ENCODE data around the gene BTBD9.

BTBD9 gene

DNA sequence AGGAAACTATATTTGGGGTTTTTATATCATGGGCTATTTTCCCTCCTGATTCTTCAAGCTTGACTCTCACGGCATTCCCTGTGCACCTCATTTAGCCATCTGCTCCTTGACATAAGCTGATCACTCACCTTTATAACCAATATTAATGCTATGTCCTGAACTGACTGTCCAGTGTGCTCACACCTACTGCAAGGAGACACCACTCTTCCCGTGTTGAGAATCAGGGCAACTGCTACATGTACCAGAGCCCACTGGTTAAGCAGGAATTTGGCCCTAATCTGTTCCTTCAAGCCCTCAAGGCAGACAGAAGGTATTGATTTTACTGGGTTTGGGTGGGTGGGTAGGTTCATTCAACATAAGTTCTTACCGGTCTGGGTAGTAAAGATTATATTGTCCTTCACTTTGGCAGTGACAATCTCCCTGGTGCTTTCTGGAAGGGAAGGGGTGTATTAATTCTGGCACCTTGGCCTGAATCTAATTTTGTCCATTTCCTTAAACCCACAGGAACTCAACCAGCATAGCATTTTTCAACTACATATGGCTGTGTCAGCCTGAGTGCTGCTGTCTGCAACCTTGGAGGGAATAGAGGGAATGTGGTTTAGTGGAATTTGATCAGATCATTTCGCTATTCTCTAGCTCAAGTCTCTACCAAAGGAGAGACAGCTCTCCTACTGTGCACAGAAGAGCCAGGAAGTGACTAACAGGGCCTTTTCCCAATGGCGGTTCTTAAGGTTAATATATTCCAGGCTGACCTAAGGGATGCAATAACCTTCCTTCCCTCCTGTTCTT lies 293.2 kb downstream of the BTBD9 start:
- DNase-seq (ENCODE audit: low read depth in 2 of 2), result no peak

DNA sequence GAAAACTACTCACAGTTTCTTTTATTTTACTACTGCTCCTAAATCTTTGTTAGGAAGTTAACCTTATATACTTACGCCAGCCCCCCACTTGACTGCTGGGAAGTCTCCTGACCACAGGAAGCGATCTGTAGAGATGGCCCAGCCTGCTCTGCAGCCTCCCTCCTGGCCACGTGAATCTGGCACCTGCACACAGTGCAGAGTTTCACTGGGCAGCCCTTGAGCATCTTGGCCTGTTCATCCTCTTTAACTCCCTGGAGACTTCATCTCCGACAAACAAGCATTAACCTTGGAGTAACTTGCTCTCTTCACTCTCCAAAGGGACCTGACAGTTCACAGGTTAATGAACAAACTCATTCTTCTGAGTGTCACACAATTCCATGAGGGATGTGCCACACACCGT lies 294.1 kb downstream of the BTBD9 start:
- no peak for DNase-seq (ENCODE audit: low read depth in 2 of 2)

DNA sequence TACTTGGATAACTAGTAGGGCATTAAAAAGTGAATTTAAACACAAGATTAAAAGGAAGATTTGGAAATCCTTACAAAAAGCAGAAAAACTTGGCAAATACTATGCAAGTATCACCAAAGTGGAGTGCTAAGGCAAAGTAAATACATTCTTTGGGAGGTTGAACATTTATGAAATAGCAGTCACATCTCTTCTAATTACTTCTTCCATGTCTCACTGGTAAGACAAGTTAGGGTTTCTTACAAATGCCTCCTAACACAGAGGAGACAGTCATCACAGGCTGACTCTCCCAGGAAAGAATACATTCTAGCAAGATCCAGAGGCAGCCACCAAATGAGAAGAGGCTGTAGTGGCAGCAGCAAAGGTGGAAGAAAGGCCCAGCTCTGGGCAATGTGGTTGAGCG lies 298.2 kb downstream of the BTBD9 start:
- no peak for DNase-seq (ENCODE audit: low read depth in 2 of 2)

DNA sequence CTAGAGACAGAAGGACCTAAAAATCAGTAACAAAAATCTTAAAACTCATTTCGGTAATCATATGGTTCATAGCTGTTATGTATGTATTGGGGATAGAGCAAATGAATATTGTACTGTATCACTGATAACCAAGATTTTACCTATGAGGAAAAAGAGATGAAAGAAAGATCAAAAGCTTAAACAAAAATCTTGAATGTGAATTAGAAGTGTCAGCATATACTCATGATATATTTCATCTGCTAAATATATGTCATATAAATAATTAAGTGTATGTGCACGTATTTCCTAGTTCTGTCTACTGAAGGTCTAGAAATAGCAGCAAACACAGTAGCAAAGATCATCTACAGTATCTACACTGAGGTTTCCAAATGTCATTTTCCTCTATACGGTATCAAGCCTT lies 299.8 kb downstream of the BTBD9 start:
- no peak for DNase-seq (ENCODE audit: low read depth in 2 of 2)

DNA sequence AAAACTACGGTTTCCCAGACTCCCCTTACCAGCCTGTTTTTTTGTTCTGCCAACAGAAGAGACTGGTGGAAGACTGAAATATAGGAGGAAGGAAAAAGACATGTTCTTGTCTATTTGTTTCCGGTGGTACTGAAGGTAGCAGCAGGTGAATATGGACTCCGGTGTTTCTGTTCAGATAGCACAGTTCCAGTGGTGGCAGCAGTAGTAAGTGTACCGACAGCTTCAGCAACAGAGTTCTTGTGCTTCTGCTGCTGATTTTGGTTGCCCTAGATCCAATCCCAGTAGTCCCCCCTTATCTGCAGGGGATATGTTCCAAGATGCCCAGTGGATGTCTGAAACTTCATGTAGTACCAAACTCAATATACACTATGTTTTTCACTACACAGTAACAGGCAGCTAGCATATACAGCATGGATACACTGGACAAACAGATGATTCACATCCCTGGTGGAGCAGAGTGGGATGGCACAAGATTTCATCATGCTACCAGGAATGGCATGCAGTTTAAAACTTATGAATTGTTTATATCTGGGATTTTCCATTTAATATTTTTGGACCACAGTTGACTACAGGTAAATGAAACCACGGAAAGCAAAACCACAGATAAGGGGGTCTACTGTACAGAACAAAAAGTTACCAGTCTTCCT lies 301.8 kb downstream of the BTBD9 start:
- DNase-seq (ENCODE audit: low read depth in 2 of 2), result no peak

DNA sequence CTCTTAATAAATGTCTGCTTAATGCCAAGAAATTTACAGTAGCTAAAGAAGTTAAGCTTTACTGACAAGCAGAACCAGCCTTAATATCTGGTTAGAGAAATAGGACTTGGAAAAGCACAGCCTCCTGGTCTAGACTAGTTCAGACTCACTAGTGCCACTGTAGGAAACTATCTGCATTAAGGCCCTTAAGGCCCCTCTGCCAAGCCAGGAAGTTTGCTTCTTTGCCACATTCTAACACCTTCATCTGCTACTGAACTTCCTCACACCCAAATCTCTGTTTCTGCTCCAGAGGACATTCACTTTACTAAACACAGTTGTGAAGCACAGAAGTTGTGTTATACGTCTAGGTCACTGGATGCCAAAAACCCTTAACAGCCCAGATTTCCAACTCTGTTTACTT lies 302.8 kb downstream of the BTBD9 start:
- no peak for DNase-seq (ENCODE audit: low read depth in 2 of 2)

DNA sequence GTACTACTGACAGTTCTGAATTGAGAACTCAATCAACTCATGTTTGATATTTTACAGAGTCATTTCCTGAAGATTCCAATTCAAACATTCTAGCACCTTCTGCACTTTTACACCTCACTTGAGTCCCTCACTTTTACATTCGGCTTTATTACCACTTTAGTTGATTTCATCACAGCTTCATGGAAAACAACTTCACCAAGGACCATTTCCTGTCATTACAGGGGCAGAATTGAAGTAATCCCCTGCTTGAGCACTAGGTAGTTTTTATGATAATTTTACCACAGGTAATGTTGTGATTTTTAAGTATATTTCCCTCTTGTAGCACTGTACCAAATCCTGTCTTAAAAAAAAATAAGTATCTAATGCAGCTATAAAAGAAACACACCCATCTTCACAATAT lies 312.9 kb downstream of the BTBD9 start:
- DNase-seq (ENCODE audit: low read depth in 2 of 2), result no peak

DNA sequence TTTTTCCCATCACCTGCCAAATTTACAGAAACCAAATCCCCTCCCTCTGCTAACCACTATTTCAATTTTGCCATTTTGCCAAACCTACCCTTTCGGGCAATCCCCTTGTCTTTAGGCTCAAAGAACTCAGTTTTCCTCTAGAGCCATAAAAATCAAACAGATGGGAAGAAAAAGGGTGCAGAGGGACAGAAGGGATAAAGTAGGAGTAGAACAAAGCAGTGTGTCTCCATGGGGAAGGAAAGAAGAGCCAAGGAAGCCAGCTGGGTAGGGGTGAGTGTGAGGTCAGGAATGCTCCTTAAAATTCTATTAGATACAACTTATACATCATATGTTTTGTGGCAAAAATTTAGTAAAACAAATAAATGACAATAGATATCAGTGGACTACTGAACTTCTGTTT lies 316.5 kb downstream of the BTBD9 start:
- DNase-seq (ENCODE audit: low read depth in 2 of 2), result no peak

DNA sequence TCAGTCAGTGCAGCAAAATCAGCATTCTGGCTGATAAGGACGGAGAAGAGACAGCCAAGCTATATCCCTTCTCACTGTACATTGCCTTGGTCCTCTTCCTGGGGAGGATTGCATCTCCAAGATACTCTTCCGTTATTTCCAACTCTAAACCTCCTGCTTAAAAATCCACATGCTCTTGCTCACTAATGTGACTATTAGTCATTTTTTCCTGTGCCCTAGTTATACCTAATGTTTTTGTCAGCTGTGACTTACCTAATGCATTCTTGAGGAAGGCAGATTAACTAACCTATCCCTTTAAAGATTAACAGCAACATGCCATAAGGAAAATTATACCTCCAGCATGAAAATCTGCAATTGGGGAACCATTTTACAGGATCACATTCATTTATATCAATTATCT lies 317.6 kb downstream of the BTBD9 start:
- no peak for DNase-seq (ENCODE audit: low read depth in 2 of 2)

DNA sequence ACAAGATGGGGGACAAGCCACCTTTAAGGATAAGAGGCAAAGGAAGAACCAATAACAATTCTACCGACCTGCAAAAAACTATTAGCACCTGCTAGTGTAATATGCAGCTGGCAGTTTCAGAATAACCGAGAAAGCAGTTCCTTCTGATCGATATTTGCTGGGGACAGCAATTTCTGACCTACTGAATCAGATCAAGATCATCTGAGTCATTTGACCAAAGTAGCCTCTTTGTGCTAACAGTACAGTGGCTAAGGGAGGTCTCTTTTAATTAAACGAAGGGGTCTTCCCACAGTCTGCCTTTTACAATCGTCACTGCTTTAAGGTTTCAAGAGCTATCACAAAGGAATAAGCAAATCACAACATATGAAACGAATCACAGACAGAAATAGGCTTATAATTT lies 318.9 kb downstream of the BTBD9 start:
- DNase-seq (ENCODE audit: low read depth in 2 of 2), result no peak

DNA sequence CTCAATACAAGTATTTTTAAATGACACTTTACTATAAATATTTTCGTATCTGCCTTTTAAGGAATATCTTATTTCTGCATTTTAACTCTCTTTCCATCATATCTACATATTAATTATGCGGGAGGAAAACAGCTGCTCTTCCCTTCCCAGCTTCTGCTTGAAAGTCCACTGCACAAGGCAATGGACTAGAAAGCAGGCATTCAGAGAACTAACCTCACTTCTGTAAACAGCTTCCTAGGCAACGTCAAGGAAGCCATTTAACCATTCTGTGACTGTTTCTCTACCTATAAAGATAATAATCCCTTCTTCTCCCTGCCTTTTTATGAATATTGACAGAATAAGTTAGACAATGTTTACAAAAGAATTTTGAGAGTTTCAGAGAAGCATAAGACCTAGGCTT lies 319.4 kb downstream of the BTBD9 start:
- DNase-seq (ENCODE audit: low read depth in 2 of 2), result no peak

DNA sequence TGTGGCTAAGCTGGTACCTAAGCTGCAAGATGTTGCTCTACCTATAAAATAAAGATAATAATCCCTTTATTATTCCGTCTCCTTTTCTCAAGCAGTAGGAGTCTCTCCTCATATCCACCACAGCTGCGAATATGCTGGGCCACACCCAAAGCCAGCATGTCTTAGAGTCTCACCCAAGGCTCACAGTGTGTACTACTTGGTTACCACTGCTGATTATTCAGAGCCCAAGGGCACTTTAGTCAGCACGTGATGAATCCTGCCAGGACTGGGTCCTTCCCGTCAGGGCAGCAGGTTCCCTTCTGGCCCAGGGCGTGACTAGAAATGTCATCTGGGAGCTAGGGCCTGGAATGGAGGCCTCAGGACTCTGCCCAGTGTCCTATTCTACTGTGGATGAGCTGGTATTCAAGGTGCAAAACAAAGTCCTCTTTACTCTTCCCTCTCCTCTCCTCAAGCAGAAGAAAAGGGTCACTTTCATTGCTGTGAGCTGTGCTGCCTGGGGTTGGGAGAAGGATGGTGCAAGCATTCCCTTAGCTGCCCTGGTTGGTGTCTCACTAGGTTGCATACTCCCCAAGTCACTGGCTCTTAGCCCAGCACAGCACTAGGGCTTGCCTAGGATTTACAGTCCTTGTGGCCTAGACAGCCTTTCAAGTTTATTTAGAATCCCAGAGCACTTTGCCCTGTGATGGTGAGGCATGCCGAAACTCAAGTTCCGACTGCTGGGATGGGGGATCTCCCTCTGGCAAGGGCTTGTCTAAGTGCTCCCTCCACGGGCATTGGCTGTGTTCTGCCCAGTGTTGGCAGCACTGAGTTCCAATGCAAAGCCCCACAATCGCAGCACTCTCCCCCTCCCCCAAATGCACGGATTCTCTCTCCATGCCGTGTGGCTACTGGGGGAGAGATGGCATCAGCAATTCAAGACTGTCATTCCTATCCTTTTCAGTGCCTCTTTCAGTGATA lies 320.2 kb downstream of the BTBD9 start:
- no peak for DNase-seq (ENCODE audit: low read depth in 2 of 2)

DNA sequence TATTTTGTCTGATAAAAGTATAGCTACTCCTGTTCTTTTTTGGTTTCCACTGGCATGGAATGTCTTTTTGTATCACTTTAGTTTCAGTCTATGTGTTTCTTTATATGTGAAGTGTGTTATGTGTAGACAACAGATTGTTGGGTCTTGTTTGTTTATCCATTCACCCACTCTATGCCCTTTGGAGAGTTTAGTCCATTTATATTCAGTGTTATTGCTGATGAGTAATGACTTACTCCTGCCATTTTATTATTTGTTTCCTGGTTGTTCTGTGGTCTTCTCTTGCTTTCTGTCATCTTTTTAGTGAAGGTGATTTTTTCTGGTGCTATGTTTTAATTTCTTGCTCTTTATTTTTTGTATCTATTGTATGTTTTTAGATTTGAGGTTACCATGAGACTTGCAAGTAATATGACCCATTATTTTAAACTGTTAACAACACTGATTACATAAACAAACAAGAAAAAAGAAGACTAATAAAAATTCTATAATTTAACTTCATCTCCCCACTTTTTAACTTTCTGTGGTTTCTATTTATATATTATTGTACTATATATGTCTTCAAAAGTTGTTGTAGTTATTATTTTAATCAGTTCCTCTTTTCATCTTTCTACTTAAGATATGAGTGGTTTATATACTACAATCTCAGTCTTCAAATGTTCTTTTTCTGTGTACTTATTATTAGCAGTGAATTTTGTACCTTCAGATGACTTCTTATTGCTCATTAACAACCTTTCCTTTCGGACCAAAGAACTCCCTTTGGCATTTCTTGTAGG lies 323.4 kb downstream of the BTBD9 start:
- no peak for DNase-seq (ENCODE audit: low read depth in 2 of 2)

DNA sequence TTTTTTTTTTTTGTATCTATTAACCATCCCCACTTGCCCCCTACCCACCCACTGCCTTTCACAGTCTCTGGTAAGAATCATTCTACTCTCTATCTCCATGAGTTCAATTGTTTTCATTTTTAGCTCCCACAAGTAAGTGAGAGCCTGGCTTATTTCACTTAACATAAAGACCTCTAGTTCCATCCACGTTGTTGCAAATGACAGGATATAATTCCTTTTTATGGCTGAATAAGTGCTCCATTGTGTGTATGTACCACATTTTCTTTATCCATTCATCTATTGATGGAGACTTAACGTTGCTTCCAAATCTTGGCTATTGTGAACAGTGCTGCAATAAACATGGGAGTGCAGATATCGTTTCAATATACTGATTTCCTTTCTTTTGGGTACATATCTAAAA lies 328.5 kb downstream of the BTBD9 start:
- no peak for DNase-seq (ENCODE audit: low read depth in 2 of 2)

DNA sequence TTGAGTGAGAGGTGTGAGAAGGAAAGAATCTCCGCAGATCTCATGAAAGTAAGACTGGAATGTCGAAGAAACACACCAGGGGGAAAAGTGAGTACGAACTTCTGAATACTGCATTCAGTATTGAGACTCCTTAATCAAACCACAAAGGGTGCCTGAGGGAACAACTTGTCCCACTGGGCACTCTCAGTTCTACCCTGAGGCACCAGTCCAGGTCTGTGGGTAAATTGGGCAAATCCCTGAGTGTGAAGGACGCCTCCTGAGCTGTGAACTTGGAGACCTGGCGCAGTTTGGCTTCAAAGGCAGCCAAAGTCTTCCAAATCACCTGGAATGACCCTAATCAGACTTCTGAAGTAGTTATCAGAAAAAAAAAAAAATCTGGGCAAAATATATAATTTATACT lies 329.7 kb downstream of the BTBD9 start:
- DNase-seq (ENCODE audit: low read depth in 2 of 2), result no peak

DNA sequence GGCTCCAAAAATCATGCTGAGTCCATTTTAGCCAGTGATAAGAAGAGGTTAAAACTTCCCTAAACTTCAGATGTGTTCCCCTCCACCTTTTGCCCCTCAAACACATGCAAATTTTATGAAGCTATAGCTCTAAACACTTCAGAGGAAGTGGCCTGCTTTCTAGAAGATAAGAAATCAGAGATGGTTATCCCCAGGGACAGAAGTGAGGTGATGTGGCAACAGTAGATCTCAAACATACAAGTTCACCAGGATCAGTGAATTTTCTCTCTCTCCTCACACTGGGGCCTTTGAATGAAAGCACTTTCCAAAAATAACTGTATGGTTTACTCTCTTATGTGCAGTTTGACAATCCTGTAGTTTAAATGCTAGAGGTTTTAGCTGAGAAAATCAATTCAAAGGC lies 332.0 kb downstream of the BTBD9 start:
- DNase-seq (ENCODE audit: low read depth in 2 of 2), result no peak

DNA sequence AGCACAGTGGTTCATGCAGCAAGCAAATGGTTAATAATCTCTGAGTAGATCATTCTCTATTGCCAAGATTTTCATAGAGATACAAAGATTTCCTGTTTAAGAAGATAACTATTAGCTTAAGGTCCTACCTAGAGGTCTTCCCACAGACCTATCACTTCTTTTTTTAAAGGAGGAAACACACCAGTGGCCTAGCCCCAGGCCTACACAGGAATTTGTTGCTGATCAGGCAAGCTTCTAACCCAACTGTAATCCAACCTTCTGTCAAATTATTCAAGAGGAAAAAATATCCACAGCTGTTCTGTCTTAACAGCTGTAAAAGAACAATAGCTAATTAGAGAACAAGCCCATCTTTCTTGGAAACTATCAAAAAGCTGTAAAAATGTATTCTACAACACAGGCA lies 332.8 kb downstream of the BTBD9 start:
- DNase-seq (ENCODE audit: low read depth in 2 of 2), result no peak

DNA sequence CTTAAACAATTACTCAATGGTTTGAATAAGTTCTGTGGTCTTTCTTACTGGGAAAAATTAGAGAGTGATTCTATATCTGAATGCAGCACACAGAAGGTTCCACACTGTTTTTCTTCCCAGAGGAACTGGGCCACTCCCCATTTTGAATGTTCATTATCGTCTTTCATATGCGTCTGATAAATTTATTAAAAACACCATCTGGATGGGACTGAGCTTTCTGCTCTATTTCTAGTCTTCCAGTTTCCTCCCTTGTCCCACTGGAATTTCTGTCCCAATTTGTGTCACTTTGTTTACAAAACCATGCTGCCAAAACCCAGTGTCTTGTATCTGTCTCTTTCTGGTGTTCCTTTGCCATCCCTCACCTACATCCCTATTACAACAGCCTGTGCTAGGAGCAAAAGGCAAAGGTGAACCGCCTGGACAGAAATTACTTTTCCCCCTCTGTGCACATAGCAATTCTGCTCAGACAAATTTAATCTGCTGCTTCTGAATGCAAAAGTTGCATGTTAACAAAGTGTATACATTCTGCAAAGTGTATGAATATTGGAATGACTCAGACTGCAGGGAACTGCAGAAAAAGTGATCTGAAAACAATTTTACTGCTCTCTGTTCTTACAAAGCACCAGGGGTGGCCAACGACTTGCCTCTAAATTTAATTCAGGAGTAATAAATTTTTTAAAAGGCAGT lies 333.6 kb downstream of the BTBD9 start:
- no peak for DNase-seq (ENCODE audit: low read depth in 2 of 2)

DNA sequence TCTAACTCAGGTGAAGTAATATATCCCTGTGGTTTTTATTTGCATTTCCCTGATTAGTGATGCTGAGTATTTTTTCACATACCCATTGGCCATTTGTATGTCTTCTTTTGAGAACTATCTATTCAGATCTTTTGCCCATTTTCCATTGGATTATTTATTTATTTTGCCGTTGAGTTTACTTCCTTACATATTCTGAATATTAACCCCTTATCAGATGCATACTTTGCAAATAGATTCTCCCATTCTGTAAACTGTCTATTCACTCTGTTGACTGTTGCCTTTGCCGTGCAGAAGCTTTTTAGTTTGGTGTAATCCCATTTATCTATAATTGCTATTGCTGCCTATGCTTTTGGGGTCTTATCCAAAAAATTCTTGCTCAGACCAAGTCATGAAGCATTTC lies 336.9 kb downstream of the BTBD9 start:
- DNase-seq (ENCODE audit: low read depth in 2 of 2), result no peak

DNA sequence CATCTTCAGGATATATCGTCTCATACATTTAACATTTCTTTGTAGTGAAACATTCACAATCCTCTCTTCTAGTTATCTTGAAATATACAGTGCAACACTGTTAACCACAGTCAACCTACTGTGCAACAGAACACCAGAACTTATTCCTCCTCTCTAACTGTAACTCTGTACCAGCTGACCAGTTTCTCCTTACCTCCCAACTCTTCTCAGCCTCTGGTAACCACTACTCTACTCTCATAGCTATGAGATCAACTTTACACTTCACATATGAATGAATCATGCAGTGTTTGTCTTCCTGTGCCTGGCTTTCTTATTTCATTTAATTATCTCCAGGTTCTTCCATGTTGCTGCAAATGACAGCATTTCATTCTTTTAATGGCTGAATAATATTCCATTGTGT lies 337.6 kb downstream of the BTBD9 start:
- no peak for DNase-seq (ENCODE audit: low read depth in 2 of 2)

DNA sequence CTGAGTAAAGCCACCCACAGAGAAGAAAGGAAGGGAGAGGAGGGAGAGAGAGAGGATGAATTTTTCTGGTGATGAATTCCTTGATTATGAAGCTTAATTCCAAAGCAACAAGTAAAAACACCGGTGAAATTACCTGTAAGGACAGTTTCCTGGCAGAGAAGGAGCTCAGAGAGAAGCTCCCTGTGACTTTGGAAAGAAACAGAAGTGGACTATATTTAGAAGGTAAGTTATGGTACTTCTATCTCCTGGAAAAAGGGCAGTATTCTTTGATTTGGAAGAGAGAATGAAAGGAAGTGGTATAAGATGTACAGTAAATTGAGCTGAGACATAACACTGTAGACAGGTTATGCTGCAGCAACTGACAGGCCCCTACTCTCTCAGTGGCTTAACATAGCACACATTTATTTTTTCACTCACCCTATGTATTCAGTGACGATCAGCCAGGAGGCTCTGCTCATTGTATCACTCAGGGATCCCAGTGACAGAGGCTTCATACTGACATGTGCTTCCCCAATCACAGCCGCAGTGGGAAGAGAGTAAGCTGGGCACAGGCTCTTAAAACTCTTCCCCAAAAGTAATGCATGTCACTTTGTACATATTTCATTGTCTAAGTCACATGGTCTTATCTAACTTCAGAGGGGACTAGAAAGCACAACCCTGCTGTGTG lies 349.5 kb downstream of the BTBD9 start:
- no peak for DNase-seq (ENCODE audit: low read depth in 2 of 2)

Data from stimulated activated CD8-positive, alpha-beta memory T cell treated with anti-CD3 and anti-CD28 coated beads, Interleukin-2, amount 100 ng/mL, for 1 hour (primary cell).